NCI-H146 treated with DMSO at 0.1 percent for 48 hours (cell line): ENCODE data around the gene CRNKL1.

Experiments
- DNase-seq: peaks from one replicate; lab custom pipeline; 2025; ENCODE audit not compliant: unreplicated experiment; lab: John Stamatoyannopoulos, UW

CRNKL1 gene

GRCh38 chr20:20063941-20064702, 11.9 kb upstream of the CRNKL1 start:
- no peak for DNase-seq

- no peak for DNase-seq
Measured at GRCh38 chr20:20060234-20060998, 8.2 kb upstream of the CRNKL1 start.

GRCh38 chr20:20051767-20052073, 546 bp downstream of the CRNKL1 start:
- DNase-seq, result no peak

GRCh38 chr20:20039752-20040387, 12.4 kb downstream of the CRNKL1 start:
- no peak for DNase-seq

- DNase-seq, result no peak
Measured at GRCh38 chr20:20038586-20038985, 13.7 kb downstream of the CRNKL1 start.

- DNase-seq, result no peak
Measured at GRCh38 chr20:20037960-20038359, 14.3 kb downstream of the CRNKL1 start.

- DNase-seq, result no peak
Measured at GRCh38 chr20:20036756-20037155, 15.5 kb downstream of the CRNKL1 start.

- no peak for DNase-seq
Measured at GRCh38 chr20:20034486-20034885, 17.8 kb downstream of the CRNKL1 start.

- DNase-seq, result no peak
Measured at GRCh38 chr20:20031790-20032189, 20.5 kb downstream of the CRNKL1 start.

GRCh38 chr20:20027284-20027683, 25.0 kb downstream of the CRNKL1 start:
- no peak for DNase-seq

GRCh38 chr20:20024942-20025341, 27.3 kb downstream of the CRNKL1 start:
- DNase-seq, result no peak

- no peak for DNase-seq
Measured at GRCh38 chr20:20023395-20023794, 28.9 kb downstream of the CRNKL1 start.

GRCh38 chr20:20022498-20022897, 29.8 kb downstream of the CRNKL1 start:
- DNase-seq, result no peak

- no peak for DNase-seq
Measured at GRCh38 chr20:20021835-20022234, 30.4 kb downstream of the CRNKL1 start.

- no peak for DNase-seq
Measured at GRCh38 chr20:20020908-20021307, 31.4 kb downstream of the CRNKL1 start.

GRCh38 chr20:20019123-20019522, 33.1 kb downstream of the CRNKL1 start:
- DNase-seq, result no peak

- no peak for DNase-seq
Measured at GRCh38 chr20:20018366-20018765, 33.9 kb downstream of the CRNKL1 start.

GRCh38 chr20:20017844-20018185, 34.5 kb downstream of the CRNKL1 start:
- no peak for DNase-seq

GRCh38 chr20:20017001-20017843, 35.0 kb downstream of the CRNKL1 start, which contains the start of gene NAA20:
Gene NAA20 (plus strand): TSS chr20:20017362. CDS start chr20:20017397, 35 bp downstream.
- peak; percentile 91 for DNase-seq

- DNase-seq, result peak; percentile 71
Measured at GRCh38 chr20:20014659-20015058, 37.6 kb downstream of the CRNKL1 start.

GRCh38 chr20:20012541-20012940, 39.7 kb downstream of the CRNKL1 start:
- no peak for DNase-seq
